Measurements from ENCODE around the gene IFT43. TPM values are rescaled to one million over a fixed set of nuclear protein-coding genes. Genes with fewer than 3 reads are reported as not detected.

The IFT43 gene
- total and polyA plus RNA-seq, 2 donors from 2014 or later: 41.6 to 86.3 TPM

DNA sequence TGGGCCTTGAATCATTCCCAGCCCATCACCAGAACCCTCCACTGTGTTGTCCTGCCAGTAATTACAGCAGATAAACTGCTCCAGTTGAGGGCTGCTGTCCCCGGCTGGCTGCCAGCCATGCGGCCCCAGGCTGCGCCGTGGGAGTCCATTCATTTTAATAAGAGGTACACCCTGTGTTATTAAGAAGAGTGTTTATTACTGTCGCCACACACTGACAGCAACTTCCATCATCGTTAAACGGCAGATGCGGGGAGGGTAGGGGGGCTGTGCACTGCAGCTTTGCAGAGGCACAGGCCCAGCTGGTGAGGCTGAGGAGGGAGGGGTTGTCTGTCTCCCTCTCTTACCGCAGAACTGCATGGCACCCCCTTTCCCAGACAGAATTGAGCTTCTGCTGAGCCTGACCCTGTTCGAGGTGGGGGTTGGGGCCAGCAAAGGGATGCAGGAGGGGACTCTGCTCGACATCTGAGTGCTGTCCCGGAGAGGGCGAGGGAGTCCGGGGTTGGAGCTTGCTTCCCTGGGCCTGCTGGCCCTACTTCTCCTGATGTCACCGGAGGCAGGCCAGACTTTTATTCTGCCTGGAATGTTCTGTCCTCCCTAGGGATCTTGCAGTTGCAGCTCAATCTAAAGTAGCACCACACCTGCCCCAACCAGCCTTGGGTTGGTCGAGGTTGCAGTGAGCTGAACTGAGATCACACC lies 132.4 kb downstream of the IFT43 start:
- Histone ChIP-seq H3K4me1 (ENCODE audit: control insufficient read depth in 2 of 3, insufficient read depth in 2 of 3, low read depth in 1 of 3, low read length in 3 of 3) (no peaks in the 10 kb centered on the region), H3K27ac (ENCODE audit: low read depth in 2 of 2, low read length in 2 of 2) (no peak overlapping the region), H3K27me3 (ENCODE audit: control insufficient read depth, insufficient read depth, low read length) (no peaks in the 10 kb centered on the region), H3K36me3 (ENCODE audit: control insufficient read depth in 2 of 3, insufficient read depth in 3 of 3, low read length in 3 of 3) (no peaks in the 10 kb centered on the region), H3K9me3 (ENCODE audit: control insufficient read depth in 2 of 3, insufficient read depth in 1 of 3, low read length in 3 of 3) (no peaks in the 10 kb centered on the region), H3K4me3 (ENCODE audit: low read length in 3 of 3) (no peak overlapping the region), H3K9ac (ENCODE audit: low read length in 3 of 3) (no peak overlapping the region)
- FAIRE-seq: no peak
- peak in 3 of 5 donors; percentile 24 to 48 (median 45) for DNase-seq
- TF ChIP-seq, protein P1, sequence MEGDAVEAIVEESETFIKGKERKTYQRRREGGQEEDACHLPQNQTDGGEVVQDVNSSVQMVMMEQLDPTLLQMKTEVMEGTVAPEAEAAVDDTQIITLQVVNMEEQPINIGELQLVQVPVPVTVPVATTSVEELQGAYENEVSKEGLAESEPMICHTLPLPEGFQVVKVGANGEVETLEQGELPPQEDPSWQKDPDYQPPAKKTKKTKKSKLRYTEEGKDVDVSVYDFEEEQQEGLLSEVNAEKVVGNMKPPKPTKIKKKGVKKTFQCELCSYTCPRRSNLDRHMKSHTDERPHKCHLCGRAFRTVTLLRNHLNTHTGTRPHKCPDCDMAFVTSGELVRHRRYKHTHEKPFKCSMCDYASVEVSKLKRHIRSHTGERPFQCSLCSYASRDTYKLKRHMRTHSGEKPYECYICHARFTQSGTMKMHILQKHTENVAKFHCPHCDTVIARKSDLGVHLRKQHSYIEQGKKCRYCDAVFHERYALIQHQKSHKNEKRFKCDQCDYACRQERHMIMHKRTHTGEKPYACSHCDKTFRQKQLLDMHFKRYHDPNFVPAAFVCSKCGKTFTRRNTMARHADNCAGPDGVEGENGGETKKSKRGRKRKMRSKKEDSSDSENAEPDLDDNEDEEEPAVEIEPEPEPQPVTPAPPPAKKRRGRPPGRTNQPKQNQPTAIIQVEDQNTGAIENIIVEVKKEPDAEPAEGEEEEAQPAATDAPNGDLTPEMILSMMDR (IDR thresholded peaks at IDR 0.05; ENCODE audit: borderline replicate concordance, extremely low read depth, insufficient read depth): no peak
- intact Hi-C loops (cut with DNase I): no loop called here

DNA sequence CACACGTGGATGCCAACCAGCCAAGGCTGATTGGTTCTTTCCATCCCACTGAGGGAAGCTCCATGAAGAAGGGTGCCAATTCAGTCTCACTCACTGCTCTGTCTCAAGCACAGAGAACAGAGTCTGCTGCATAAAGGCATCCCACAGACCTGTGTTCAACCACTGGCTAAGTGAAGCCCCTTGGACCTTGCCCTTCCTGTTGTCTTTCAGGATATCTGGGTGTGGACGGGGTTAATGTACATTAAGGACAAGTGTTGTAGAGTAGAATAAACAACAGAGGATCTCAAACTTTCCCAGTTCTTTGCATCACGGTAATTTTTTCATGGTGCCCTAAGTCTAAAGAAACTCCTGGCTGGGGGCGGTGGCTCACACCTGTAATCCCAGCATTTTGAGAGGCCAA lies 133.0 kb downstream of the IFT43 start:
- TF ChIP-seq, protein P1 (IDR thresholded peaks at IDR 0.05; ENCODE audit: borderline replicate concordance, extremely low read depth, insufficient read depth): no peak
- H3K4me1 ChIP-seq (ENCODE audit: control insufficient read depth in 2 of 3, insufficient read depth in 2 of 3, low read depth in 1 of 3, low read length in 3 of 3): no peaks in the 10 kb centered on the region
- no peak overlapping the region for H3K9ac ChIP-seq (ENCODE audit: low read length in 3 of 3)
- intact Hi-C loops (cut with DNase I): no loop called here
- H3K9me3 ChIP-seq (ENCODE audit: control insufficient read depth in 2 of 3, insufficient read depth in 1 of 3, low read length in 3 of 3): no peaks in the 10 kb centered on the region
- no peak overlapping the region for H3K27ac ChIP-seq (ENCODE audit: low read depth in 2 of 2, low read length in 2 of 2)
- no peaks in the 10 kb centered on the region for H3K36me3 ChIP-seq (ENCODE audit: control insufficient read depth in 2 of 3, insufficient read depth in 3 of 3, low read length in 3 of 3)
- DNase-seq (no peak), FAIRE-seq (no peak)
- no peak overlapping the region for H3K4me3 ChIP-seq (ENCODE audit: low read length in 3 of 3)
- H3K27me3 ChIP-seq (ENCODE audit: control insufficient read depth, insufficient read depth, low read length): no peaks in the 10 kb centered on the region

DNA sequence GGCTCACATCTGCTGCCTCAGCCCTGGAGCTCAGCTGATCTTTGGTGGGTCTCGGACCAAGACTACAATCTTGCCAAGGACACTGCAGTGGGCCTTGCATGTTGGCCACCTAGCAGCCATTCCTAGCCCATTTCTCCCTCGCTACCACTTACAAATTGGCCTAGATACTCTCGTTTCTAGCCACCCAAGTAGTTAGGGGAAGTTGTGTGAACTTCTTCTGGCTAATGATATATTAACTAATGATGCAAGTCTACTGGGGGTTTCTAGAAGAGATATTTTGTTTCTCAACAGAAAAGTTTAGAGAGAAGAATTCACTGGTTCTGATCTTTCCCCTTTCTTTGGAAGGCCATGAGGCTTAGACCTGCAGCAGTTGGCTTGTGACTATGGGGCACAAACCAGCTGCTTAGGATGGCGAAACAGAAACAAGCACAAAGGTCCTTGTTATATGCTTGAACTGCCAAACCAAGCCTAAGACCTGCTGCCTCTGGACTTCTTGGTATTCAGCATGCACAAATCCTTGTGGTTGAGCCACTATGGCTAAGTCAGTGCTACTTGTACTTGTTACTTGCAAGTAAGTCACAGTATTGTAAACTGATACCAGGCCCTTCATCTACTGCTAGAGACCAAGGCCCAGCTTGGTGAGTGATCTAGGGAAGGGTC lies 135.7 kb downstream of the IFT43 start:
- Histone ChIP-seq H3K4me1 (ENCODE audit: control insufficient read depth in 2 of 3, insufficient read depth in 2 of 3, low read depth in 1 of 3, low read length in 3 of 3) (no peaks in the 10 kb centered on the region), H3K9ac (ENCODE audit: low read length in 3 of 3) (no peak overlapping the region), H3K27ac (ENCODE audit: low read depth in 2 of 2, low read length in 2 of 2) (no peak overlapping the region), H3K9me3 (ENCODE audit: control insufficient read depth in 2 of 3, insufficient read depth in 1 of 3, low read length in 3 of 3) (no peaks in the 10 kb centered on the region), H3K27me3 (ENCODE audit: control insufficient read depth, insufficient read depth, low read length) (no peaks in the 10 kb centered on the region), H3K36me3 (ENCODE audit: control insufficient read depth in 2 of 3, insufficient read depth in 3 of 3, low read length in 3 of 3) (no peaks in the 10 kb centered on the region), H3K4me3 (ENCODE audit: low read length in 3 of 3) (no peak overlapping the region)
- FAIRE-seq (no peak), DNase-seq (no peak)
- TF ChIP-seq, protein P1 (IDR thresholded peaks at IDR 0.05; ENCODE audit: borderline replicate concordance, extremely low read depth, insufficient read depth): no peak
- intact Hi-C loops (cut with DNase I): no loop called here

All from kidney (tissue), 14 donors.